ENCODE measurements around the gene LBX2.
A peak's percentile ranks its signal among the peaks of the same experiment; 100 is the strongest.

The LBX2 gene

GRCh38 chr2:74502147-74502719 lies 2.8 kb upstream of the LBX2 start (continued):
- no peak for TF ChIP-seq CSRNP3 (CRISPR knock-in tag; IDR thresholded peaks at IDR 0.05)
- TF ChIP-seq PPARA (CRISPR knock-in tag; IDR thresholded peaks at IDR 0.05; ENCODE audit: borderline replicate concordance): no peak
- TF ChIP-seq SNAI2 (CRISPR knock-in tag; IDR thresholded peaks at IDR 0.05): no peak
- no peak for TF ChIP-seq ZC3H10 (CRISPR knock-in tag; IDR thresholded peaks at IDR 0.05)
- no peak for TF ChIP-seq ZFP3 (CRISPR knock-in tag; IDR thresholded peaks at IDR 0.05)

GRCh38 chr2:74501335-74502071 lies 2.1 kb upstream of the LBX2 start:
- TF ChIP-seq ZNF8 (CRISPR knock-in tag; IDR thresholded peaks at IDR 0.05) (no peak), ZNF70 (CRISPR knock-in tag; IDR thresholded peaks at IDR 0.05) (peak; percentile 77)
- no peak for ATAC-seq

- no peak for ATAC-seq
- TF ChIP-seq TOX (CRISPR knock-in tag; IDR thresholded peaks at IDR 0.05; ENCODE audit: borderline replicate concordance): no peak
- no peak for TF ChIP-seq ZFP3 (CRISPR knock-in tag; IDR thresholded peaks at IDR 0.05)
- no peak for TF ChIP-seq CREB5 (CRISPR knock-in tag; IDR thresholded peaks at IDR 0.05; ENCODE audit: low read depth)
- no peak for TF ChIP-seq ESRRG (CRISPR knock-in tag; IDR thresholded peaks at IDR 0.05)
- no peak for TF ChIP-seq ZC3H10 (CRISPR knock-in tag; IDR thresholded peaks at IDR 0.05)
- TF ChIP-seq GLIS3 (CRISPR knock-in tag; IDR thresholded peaks at IDR 0.05): no peak
- TF ChIP-seq ZFP30 (CRISPR knock-in tag; IDR thresholded peaks at IDR 0.05): no peak
- TF ChIP-seq OSR1 (CRISPR knock-in tag; IDR thresholded peaks at IDR 0.05): no peak
- no peak for TF ChIP-seq TSHZ2 (CRISPR knock-in tag; IDR thresholded peaks at IDR 0.05)
- TF ChIP-seq CSDC2 (CRISPR knock-in tag; IDR thresholded peaks at IDR 0.05): no peak
- TF ChIP-seq SNAI2 (CRISPR knock-in tag; IDR thresholded peaks at IDR 0.05): no peak
- no peak for TF ChIP-seq ZNF565 (CRISPR knock-in tag; conservative IDR thresholded peaks at IDR 0.05; ENCODE audit: low read depth)
Measured at GRCh38 chr2:74500578-74500946, 1.2 kb upstream of the LBX2 start.

- ATAC-seq: no peak
- TF ChIP-seq CSRNP3 (CRISPR knock-in tag; IDR thresholded peaks at IDR 0.05) (no peak), ZC3H10 (CRISPR knock-in tag; IDR thresholded peaks at IDR 0.05) (no peak), RARB (CRISPR knock-in tag; IDR thresholded peaks at IDR 0.05) (no peak), TCF4 (CRISPR knock-in tag; IDR thresholded peaks at IDR 0.05; ENCODE audit: borderline replicate concordance) (no peak), CREB5 (CRISPR knock-in tag; IDR thresholded peaks at IDR 0.05; ENCODE audit: low read depth) (no peak), ISL1 (CRISPR knock-in tag; IDR thresholded peaks at IDR 0.05) (no peak), TSHZ2 (CRISPR knock-in tag; IDR thresholded peaks at IDR 0.05) (no peak), PPARA (CRISPR knock-in tag; IDR thresholded peaks at IDR 0.05; ENCODE audit: borderline replicate concordance) (no peak), ZFP3 (CRISPR knock-in tag; IDR thresholded peaks at IDR 0.05) (no peak), ESRRG (CRISPR knock-in tag; IDR thresholded peaks at IDR 0.05) (no peak), POU6F1 (CRISPR knock-in tag; IDR thresholded peaks at IDR 0.05; ENCODE audit: borderline replicate concordance, low read depth) (no peak), OSR1 (CRISPR knock-in tag; IDR thresholded peaks at IDR 0.05) (no peak), TOX (CRISPR knock-in tag; IDR thresholded peaks at IDR 0.05; ENCODE audit: borderline replicate concordance) (no peak), BACH2 (CRISPR knock-in tag; IDR thresholded peaks at IDR 0.05; ENCODE audit: borderline replicate concordance) (no peak), ZNF8 (CRISPR knock-in tag; IDR thresholded peaks at IDR 0.05) (no peak)
Measured at GRCh38 chr2:74499940-74500577, 656 bp upstream of the LBX2 start.
